Activated B cell treated with CpG ODN at 0.5 μM for 24 hours (primary cell): ENCODE results near the gene MINPP1. TPM values are rescaled to one million over a fixed set of nuclear protein-coding genes. Genes with fewer than 3 reads are reported as not detected.
"Not testable (repeated sequence)": the region's sequence is repeated elsewhere in the genome, so short reads cannot be mapped to it uniquely, and the experiment has no call there.

Experiments used
- ATAC-seq: fragments of 200-7000 bp; cut with Tn5 transposase; one replicate; pipeline ENCODE4 v1.10.0; 2021; ENCODE audit warnings: low read depth, mild to moderate bottlenecking, moderate library complexity
- CTCF ChIA-PET: fragments of 350-600 bp; sonication (Branson Sonifier 250); formaldehyde crosslinking; loops from one replicate; lab custom pipeline; 2021; ENCODE audit warnings: antibody characterized with exemption; lab: Charles Lee
- POLR2A ChIA-PET: fragments of 350-600 bp; sonication (Branson Sonifier 250); formaldehyde crosslinking; loops from one replicate; lab custom pipeline; 2021; ENCODE audit warnings: antibody characterized with exemption; lab: Charles Lee
- DNase-seq: peaks from one replicate; pipeline ENCODE4 v3.0.0; 2022
- H3K27ac Mint-ChIP-seq: one replicate; pipeline ENCODE4 v1.8.0; 2020; ENCODE audit warnings: mixed read lengths
- H3K27me3 Mint-ChIP-seq: one replicate; pipeline ENCODE4 v1.8.0; 2021; ENCODE audit warnings: mixed read lengths
- H3K36me3 Mint-ChIP-seq: one replicate; pipeline ENCODE4 v1.8.0; 2021; ENCODE audit warnings: low read depth, mixed read lengths
- H3K4me1 Mint-ChIP-seq: one replicate; pipeline ENCODE4 v1.8.0; 2021; ENCODE audit warnings: mixed read lengths
- H3K4me3 Mint-ChIP-seq: one replicate; pipeline ENCODE4 v1.8.0; 2020; ENCODE audit warnings: mild to moderate bottlenecking, mixed read lengths
- H3K9me3 Mint-ChIP-seq: one replicate; pipeline ENCODE4 v1.8.0; 2020; ENCODE audit warnings: mixed read lengths
- CTCF ChIP-seq: fragments of 200-600 bp; IDR thresholded peaks from one replicate; pipeline ENCODE4 v1.8.0; 2022; ENCODE audit warnings: antibody characterized with exemption, mild to moderate bottlenecking
- intact Hi-C: fragments of 100-400 bp; cut with micrococcal nuclease; formaldehyde crosslinking; loops from one replicate; pipeline ENCODE4 v1.15.1; 2024
- total RNA-seq: library from RNA; stranded (reverse); gene quantifications from 2 replicates; pipeline ENCODE4 v1.2.3, GENCODE V29; 2022

MINPP1 gene
- total RNA-seq, 1 donor from 2014 or later, result 7.3 TPM

- POLR2A ChIA-PET, result no interaction called here
- Mint-ChIP-seq H3K4me1 (no peaks in the 10 kb centered on the region), H3K36me3 (no peaks in the 10 kb centered on the region), H3K27ac (no peak overlapping the region), H3K27me3 (peaks cover 4% of the 10 kb centered on the region), H3K9me3 (no peaks in the 10 kb centered on the region), H3K4me3 (no peak overlapping the region)
- intact Hi-C loops, result no loop called here
- no peak for DNase-seq
- TF ChIP-seq CTCF, result no peak
- CTCF ChIA-PET, result no interaction called here
- ATAC-seq, result no peak
These were observed 81.1 kb downstream of the MINPP1 start for GRCh38 chr10:87585565-87586514.

GRCh38 chr10:87589645-87590051, 85.0 kb downstream of the MINPP1 start:
- ChIA-PET CTCF (no interaction called here), POLR2A (no interaction called here)
- no peak overlapping the region for H3K27ac Mint-ChIP-seq

GRCh38 chr10:87590705-87591588, 86.3 kb downstream of the MINPP1 start:
- CTCF ChIA-PET, result no interaction called here
- no peak for DNase-seq
- Mint-ChIP-seq H3K27me3 (peaks cover 2% of the 10 kb centered on the region), H3K27ac (no peak overlapping the region), H3K4me3 (no peak overlapping the region), H3K9me3 (no peaks in the 10 kb centered on the region), H3K36me3 (no peaks in the 10 kb centered on the region), H3K4me1 (peaks cover under 1% of the 10 kb centered on the region)
- no peak for ATAC-seq
- intact Hi-C loops, result no loop called here
- POLR2A ChIA-PET, result no interaction called here
- TF ChIP-seq CTCF, result no peak

More at GRCh38 chr10:87589645-87590051, 85.0 kb downstream of the MINPP1 start:
- Mint-ChIP-seq H3K4me3 (no peak overlapping the region), H3K9me3 (no peaks in the 10 kb centered on the region), H3K27me3 (peaks cover 2% of the 10 kb centered on the region), H3K4me1 (no peaks in the 10 kb centered on the region), H3K36me3 (no peaks in the 10 kb centered on the region)
- TF ChIP-seq CTCF, result no peak
- intact Hi-C loops, result no loop called here
- no peak for ATAC-seq
- DNase-seq, result no peak

GRCh38 chr10:87591589-87591886, 86.8 kb downstream of the MINPP1 start:
- Mint-ChIP-seq H3K4me1 (peaks cover 6% of the 10 kb centered on the region), H3K27ac (no peak overlapping the region), H3K9me3 (no peaks in the 10 kb centered on the region), H3K27me3 (peaks cover 2% of the 10 kb centered on the region), H3K36me3 (no peaks in the 10 kb centered on the region), H3K4me3 (no peak overlapping the region)
- DNase-seq (no peak), ATAC-seq (no peak)
- ChIA-PET CTCF (no interaction called here), POLR2A (no interaction called here)
- no peak for TF ChIP-seq CTCF
- intact Hi-C loops, result no loop called here

DNA sequence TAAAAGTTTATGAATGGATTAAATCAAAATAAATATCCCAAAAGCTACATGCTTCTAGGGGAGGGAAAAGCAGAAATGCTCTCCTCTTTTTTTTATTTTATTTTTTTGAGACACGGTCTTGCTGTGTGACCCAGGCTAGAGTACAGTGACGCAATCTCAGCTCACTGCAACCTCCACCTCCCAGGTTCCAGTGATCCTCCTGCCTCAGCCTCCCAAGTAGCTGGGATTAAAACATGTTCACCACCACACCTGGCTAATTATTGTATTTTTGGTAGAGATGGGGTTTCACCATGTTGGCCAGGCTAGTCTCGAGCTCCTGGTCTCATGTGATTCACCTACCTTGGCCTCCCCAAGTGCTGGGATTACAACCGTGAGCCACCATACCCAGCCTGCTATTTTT, 88.2 kb downstream of the MINPP1 start:
- POLR2A ChIA-PET, H3K27ac Mint-ChIP-seq, intact Hi-C loops, H3K27me3 Mint-ChIP-seq, CTCF ChIA-PET, H3K4me3 Mint-ChIP-seq, DNase-seq, H3K36me3 Mint-ChIP-seq, H3K9me3 Mint-ChIP-seq, ATAC-seq: not testable (repeated sequence)
- peaks cover 12% of the 10 kb centered on the region for H3K4me1 Mint-ChIP-seq
